HEK293 (cell line): ENCODE measurements around the gene ZFPL1.

Experiments used
- CTCF ChIA-PET: fragments of 350-600 bp; formaldehyde crosslinking; extraction: SDS; loops from one replicate; lab custom pipeline; 2021; ENCODE audit warnings: antibody characterized with exemption; lab: Yijun Ruan, JAX
- POLR2A ChIA-PET: fragments of 300-600 bp; formaldehyde crosslinking; extraction: SDS; loops from one replicate; lab custom pipeline; 2020; ENCODE audit warnings: antibody characterized with exemption, inconsistent platforms; lab: Yijun Ruan, JAX
- H3K27ac ChIP-seq: fragments of 200-500 bp; sonication (Bioruptor generic); 2 replicates; pipeline ENCODE4 v1.5.1; 2014; ENCODE audit warnings: low read depth, low read length, control low read depth, inconsistent platforms; ENCODE audit errors: extremely low read depth
- H3K36me3 ChIP-seq, 2 experiments: fragments of 200-500 bp in 1 of 2; sonication (Bioruptor generic) in 1 of 2; 1 replicate in 1 of 2; 2 replicates in 1 of 2; pipeline ENCODE4 v1.5.1; 2014 to 2017; ENCODE audit warnings: inconsistent platforms in 2 of 2, low read length in 2 of 2; ENCODE audit not compliant: control insufficient read depth in 2 of 2, insufficient read depth in 1 of 2
- H3K4me1 ChIP-seq: fragments of 200-500 bp; sonication (Bioruptor generic); 2 replicates; pipeline ENCODE4 v1.5.1; 2014; ENCODE audit warnings: mild to moderate bottlenecking, low read length, inconsistent platforms; ENCODE audit not compliant: control insufficient read depth, insufficient read depth
- H3K4me3 ChIP-seq: 2 replicates; pipeline ENCODE4 v1.5.1; 2011; ENCODE audit warnings: low read depth, mild to moderate bottlenecking, control low read depth, low read length, moderate library complexity
- H3K9me3 ChIP-seq: fragments of 200-500 bp; sonication (Bioruptor generic); 2 replicates; pipeline ENCODE4 v1.5.1; 2014; ENCODE audit warnings: low read depth, low read length, inconsistent platforms; ENCODE audit not compliant: control insufficient read depth, insufficient read depth
- IKZF3 ChIP-seq: fragments of 450-650 bp; IDR thresholded peaks from 2 replicates; pipeline ENCODE4 v1.5.0; 2018; ENCODE audit warnings: missing biosample characterization, mild to moderate bottlenecking, missing genetic modification characterization, moderate library complexity
- KLF16 ChIP-seq: fragments of 450-650 bp; formaldehyde crosslinking; IDR thresholded peaks from 2 replicates; pipeline ENCODE4 v1.5.1; 2017; ENCODE audit warnings: missing biosample characterization, missing genetic modification characterization
- KLF8 ChIP-seq: fragments of 450-650 bp; formaldehyde crosslinking; IDR thresholded peaks from 2 replicates; pipeline ENCODE4 v1.5.1; 2016; ENCODE audit warnings: missing biosample characterization, missing genetic modification characterization
- MZF1 ChIP-seq: fragments of 450-650 bp; formaldehyde crosslinking; IDR thresholded peaks from 2 replicates; pipeline ENCODE4 v1.5.1; 2017; ENCODE audit warnings: missing biosample characterization, missing genetic modification characterization, borderline replicate concordance
- PRDM10 ChIP-seq: fragments of 450-650 bp; formaldehyde crosslinking; IDR thresholded peaks from 2 replicates; pipeline ENCODE4 v1.5.1; 2016; ENCODE audit warnings: missing biosample characterization, missing genetic modification characterization
- SP2 ChIP-seq: fragments of 450-650 bp; formaldehyde crosslinking; IDR thresholded peaks from 2 replicates; pipeline ENCODE4 v1.5.1; 2016; ENCODE audit warnings: missing biosample characterization, missing genetic modification characterization
- ZBTB48 ChIP-seq: fragments of 450-650 bp; formaldehyde crosslinking; IDR thresholded peaks from 2 replicates; pipeline ENCODE4 v1.5.1; 2016; ENCODE audit warnings: missing biosample characterization, missing genetic modification characterization
- ZBTB6 ChIP-seq: fragments of 450-650 bp; formaldehyde crosslinking; IDR thresholded peaks from 2 replicates; pipeline ENCODE4 v1.5.1; 2017; ENCODE audit warnings: missing biosample characterization, missing genetic modification characterization
- ZNF121 ChIP-seq: fragments of 450-650 bp; formaldehyde crosslinking; IDR thresholded peaks from 2 replicates; pipeline ENCODE4 v1.5.1; 2016; ENCODE audit warnings: missing biosample characterization, missing genetic modification characterization
- ZNF155 ChIP-seq: fragments of 450-650 bp; formaldehyde crosslinking; IDR thresholded peaks from 2 replicates; pipeline ENCODE4 v1.5.1; 2016; ENCODE audit warnings: missing biosample characterization, missing genetic modification characterization
- ZNF174 ChIP-seq: fragments of 450-650 bp; formaldehyde crosslinking; IDR thresholded peaks from 2 replicates; pipeline ENCODE4 v1.5.0; 2017; ENCODE audit warnings: missing biosample characterization, mild to moderate bottlenecking, missing genetic modification characterization
- ZNF2 ChIP-seq: fragments of 450-650 bp; formaldehyde crosslinking; IDR thresholded peaks from 2 replicates; pipeline ENCODE4 v1.5.1; 2016; ENCODE audit warnings: missing biosample characterization, missing genetic modification characterization
- ZNF211 ChIP-seq: fragments of 450-650 bp; formaldehyde crosslinking; IDR thresholded peaks from 2 replicates; pipeline ENCODE4 v1.5.1; 2016; ENCODE audit warnings: low read depth, missing biosample characterization, missing genetic modification characterization
- ZNF324 ChIP-seq: fragments of 450-650 bp; formaldehyde crosslinking; IDR thresholded peaks from 2 replicates; pipeline ENCODE4 v1.5.1; 2016; ENCODE audit warnings: missing biosample characterization, missing genetic modification characterization
- ZNF335 ChIP-seq: fragments of 450-650 bp; formaldehyde crosslinking; conservative IDR thresholded peaks from 2 replicates; pipeline ENCODE4 v1.5.1; 2016; ENCODE audit warnings: missing biosample characterization, missing genetic modification characterization
- ZNF37A ChIP-seq: fragments of 450-650 bp; IDR thresholded peaks from 2 replicates; pipeline ENCODE4 v1.5.1; 2018; ENCODE audit warnings: missing biosample characterization, missing genetic modification characterization
- ZNF48 ChIP-seq: fragments of 450-650 bp; formaldehyde crosslinking; IDR thresholded peaks from 2 replicates; pipeline ENCODE4 v1.5.1; 2016; ENCODE audit warnings: missing biosample characterization, missing genetic modification characterization
- ZNF514 ChIP-seq: fragments of 450-650 bp; formaldehyde crosslinking; IDR thresholded peaks from 2 replicates; pipeline ENCODE4 v1.5.1; 2016; ENCODE audit warnings: missing biosample characterization, missing genetic modification characterization
- ZNF521 ChIP-seq: fragments of 450-650 bp; formaldehyde crosslinking; IDR thresholded peaks from 2 replicates; pipeline ENCODE4 v1.5.1; 2017; ENCODE audit warnings: missing biosample characterization, mild to moderate bottlenecking, missing genetic modification characterization
- ZNF610 ChIP-seq: fragments of 450-650 bp; formaldehyde crosslinking; IDR thresholded peaks from 2 replicates; pipeline ENCODE4 v1.5.1; 2016; ENCODE audit warnings: missing biosample characterization, missing genetic modification characterization, borderline replicate concordance
- ZNF624 ChIP-seq: fragments of 450-650 bp; formaldehyde crosslinking; IDR thresholded peaks from 2 replicates; pipeline ENCODE4 v1.5.1; 2017; ENCODE audit warnings: missing biosample characterization, missing genetic modification characterization
- ZNF76 ChIP-seq: fragments of 450-650 bp; formaldehyde crosslinking; IDR thresholded peaks from 2 replicates; pipeline ENCODE4; 2016; ENCODE audit warnings: low read depth, missing biosample characterization, missing genetic modification characterization, borderline replicate concordance
- ZSCAN30 ChIP-seq: fragments of 450-650 bp; IDR thresholded peaks from 2 replicates; pipeline ENCODE4 v1.5.1; 2018; ENCODE audit warnings: missing biosample characterization, mild to moderate bottlenecking, missing genetic modification characterization, moderate library complexity
- TF ChIP-seq, protein P1 (sequence below): fragments of 450-650 bp; formaldehyde crosslinking; IDR thresholded peaks from 2 replicates; pipeline ENCODE4 v1.5.1; 2017; ENCODE audit warnings: missing biosample characterization, missing genetic modification characterization
- TF ChIP-seq, protein P2 (sequence below): fragments of 450-650 bp; formaldehyde crosslinking; IDR thresholded peaks from 2 replicates; pipeline ENCODE4 v1.5.1; 2016; ENCODE audit warnings: missing biosample characterization, missing genetic modification characterization

Gene ZFPL1

GRCh38 chr11:65121447-65121864 is 37.4 kb downstream of the ZFPL1 start:
- no peaks in the 10 kb centered on the region for H3K9me3 ChIP-seq
- H3K4me3 ChIP-seq: peak overlapping the region; percentile 72
- H3K36me3 ChIP-seq: peaks cover 3 to 61% of the 10 kb centered on the region in 2 experiments; a peak in 2 of 3 replicates
- H3K4me1 ChIP-seq: peaks cover 3% of the 10 kb centered on the region; the same call in 1 of the 2 replicates
- TF ChIP-seq KLF16 (tag by site-specific recombination) (no peak), ZNF155 (tag by site-specific recombination) (no peak), PRDM10 (peak; percentile 39; the same call in 1 of the 2 replicates), ZNF37A (tag by site-specific recombination) (no peak)
- TF ChIP-seq, protein P1, sequence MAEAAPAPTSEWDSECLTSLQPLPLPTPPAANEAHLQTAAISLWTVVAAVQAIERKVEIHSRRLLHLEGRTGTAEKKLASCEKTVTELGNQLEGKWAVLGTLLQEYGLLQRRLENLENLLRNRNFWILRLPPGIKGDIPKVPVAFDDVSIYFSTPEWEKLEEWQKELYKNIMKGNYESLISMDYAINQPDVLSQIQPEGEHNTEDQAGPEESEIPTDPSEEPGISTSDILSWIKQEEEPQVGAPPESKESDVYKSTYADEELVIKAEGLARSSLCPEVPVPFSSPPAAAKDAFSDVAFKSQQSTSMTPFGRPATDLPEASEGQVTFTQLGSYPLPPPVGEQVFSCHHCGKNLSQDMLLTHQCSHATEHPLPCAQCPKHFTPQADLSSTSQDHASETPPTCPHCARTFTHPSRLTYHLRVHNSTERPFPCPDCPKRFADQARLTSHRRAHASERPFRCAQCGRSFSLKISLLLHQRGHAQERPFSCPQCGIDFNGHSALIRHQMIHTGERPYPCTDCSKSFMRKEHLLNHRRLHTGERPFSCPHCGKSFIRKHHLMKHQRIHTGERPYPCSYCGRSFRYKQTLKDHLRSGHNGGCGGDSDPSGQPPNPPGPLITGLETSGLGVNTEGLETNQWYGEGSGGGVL: no peak
- TF ChIP-seq, all 188 proteins: peak for 1
- H3K27ac ChIP-seq: peak overlapping the region; percentile 55; the same call in 1 of the 2 replicates
- POLR2A ChIA-PET: interaction anchor here (0.7 to 3.2 kb wide), 20 partner anchors 9 to 343 kb away, joined by 3 to 57 read pairs (median 6); partner anchors contain the start of genes ARL2, CAPN1, CDCA5 and NEAT1
- CTCF ChIA-PET: interaction anchor here (0.7 to 3.4 kb wide), 6 partner anchors 10 to 234 kb away, joined by 3 to 37 read pairs (median 4); partner anchors contain the start of genes CDC42EP2 and TM7SF2

- POLR2A ChIA-PET: interaction anchor here (0.6 to 3.2 kb wide), 28 partner anchors 9 to 835 kb away, joined by 3 to 57 read pairs (median 5); partner anchors contain the start of genes ARL2, CAPN1, CDCA5 and NEAT1
- peaks cover 3% of the 10 kb centered on the region; the same call in 1 of the 2 replicates for H3K4me1 ChIP-seq
- CTCF ChIA-PET: interaction anchor here (0.5 to 3.4 kb wide), 9 partner anchors 10 to 234 kb away, joined by 3 to 37 read pairs (median 4); partner anchors contain the start of genes CDC42EP2 and TM7SF2
- H3K9me3 ChIP-seq: no peaks in the 10 kb centered on the region
- peaks cover 3 to 67% of the 10 kb centered on the region in 2 experiments; a peak in 2 of 3 replicates for H3K36me3 ChIP-seq
- H3K27ac ChIP-seq: peak within 1 kb of the TSS; percentile 73
- peak within 1 kb of the TSS; percentile 72 for H3K4me3 ChIP-seq
- TF ChIP-seq ZNF48 (tag by site-specific recombination): no peak
- peak; percentile 94 for TF ChIP-seq ZNF335 (tag by site-specific recombination)
- no peak for TF ChIP-seq ZNF624 (tag by site-specific recombination)
- no peak for TF ChIP-seq ZNF174 (tag by site-specific recombination)
- TF ChIP-seq ZNF121 (tag by site-specific recombination): no peak
- TF ChIP-seq, protein P2, sequence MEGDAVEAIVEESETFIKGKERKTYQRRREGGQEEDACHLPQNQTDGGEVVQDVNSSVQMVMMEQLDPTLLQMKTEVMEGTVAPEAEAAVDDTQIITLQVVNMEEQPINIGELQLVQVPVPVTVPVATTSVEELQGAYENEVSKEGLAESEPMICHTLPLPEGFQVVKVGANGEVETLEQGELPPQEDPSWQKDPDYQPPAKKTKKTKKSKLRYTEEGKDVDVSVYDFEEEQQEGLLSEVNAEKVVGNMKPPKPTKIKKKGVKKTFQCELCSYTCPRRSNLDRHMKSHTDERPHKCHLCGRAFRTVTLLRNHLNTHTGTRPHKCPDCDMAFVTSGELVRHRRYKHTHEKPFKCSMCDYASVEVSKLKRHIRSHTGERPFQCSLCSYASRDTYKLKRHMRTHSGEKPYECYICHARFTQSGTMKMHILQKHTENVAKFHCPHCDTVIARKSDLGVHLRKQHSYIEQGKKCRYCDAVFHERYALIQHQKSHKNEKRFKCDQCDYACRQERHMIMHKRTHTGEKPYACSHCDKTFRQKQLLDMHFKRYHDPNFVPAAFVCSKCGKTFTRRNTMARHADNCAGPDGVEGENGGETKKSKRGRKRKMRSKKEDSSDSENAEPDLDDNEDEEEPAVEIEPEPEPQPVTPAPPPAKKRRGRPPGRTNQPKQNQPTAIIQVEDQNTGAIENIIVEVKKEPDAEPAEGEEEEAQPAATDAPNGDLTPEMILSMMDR (tag by site-specific recombination): no peak
- TF ChIP-seq KLF16 (tag by site-specific recombination): peak; percentile 50
- 0 out of 2 replicates have a peak, but pooled peaks have one; percentile 53 for TF ChIP-seq ZSCAN30 (tag by site-specific recombination)
- TF ChIP-seq ZNF521 (tag by site-specific recombination): no peak
- TF ChIP-seq ZNF514 (tag by site-specific recombination): no peak
- no peak for TF ChIP-seq MZF1
- TF ChIP-seq SP2 (tag by site-specific recombination): peak; percentile 96
- no peak for TF ChIP-seq ZBTB48
- TF ChIP-seq ZNF610: no peak
- peak; percentile 80 for TF ChIP-seq KLF8
- TF ChIP-seq ZNF2 (tag by site-specific recombination): peak; percentile 71; the same call in 1 of the 2 replicates
- TF ChIP-seq IKZF3 (tag by site-specific recombination): no peak
- TF ChIP-seq ZNF76 (tag by site-specific recombination): peak; percentile 29; the same call in 1 of the 2 replicates
- TF ChIP-seq ZBTB6 (tag by site-specific recombination): no peak
- TF ChIP-seq ZNF211 (tag by site-specific recombination): no peak
- peak; percentile 36; the same call in 1 of the 2 replicates for TF ChIP-seq ZNF324 (tag by site-specific recombination)
These were observed 38.1 kb downstream of the ZFPL1 start, which contains the start of the genes FAU and MRPL49 for GRCh38 chr11:65121865-65122696. Gene FAU (minus strand): TSS chr11:65122134. CDS start chr11:65121813, 321 bp downstream. Gene MRPL49 (plus strand): TSS chr11:65122321. CDS start chr11:65122347, 26 bp downstream.
